ENCODE data around the gene HBA2.
"Not testable (repeated sequence)": the region's sequence is repeated elsewhere in the genome, so short reads cannot be mapped to it uniquely, and the experiment has no call there.

The HBA2 gene

DNA sequence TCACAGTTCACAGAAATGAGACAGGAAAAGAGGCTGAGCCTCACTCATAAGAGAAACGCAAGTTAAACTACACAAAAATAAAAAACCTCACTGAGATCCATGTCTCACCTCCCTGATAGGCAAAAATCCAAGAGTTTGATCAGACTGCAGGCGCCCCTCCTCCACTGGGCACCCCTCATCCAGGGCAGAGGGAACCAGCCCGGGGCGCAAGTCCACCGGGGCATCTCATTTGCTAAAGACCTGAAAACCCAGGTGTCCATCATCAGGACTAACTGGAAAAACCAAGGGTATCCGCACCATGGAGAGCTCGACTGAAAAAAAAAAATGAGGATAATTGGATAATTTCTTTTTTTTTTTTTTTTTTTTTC, 17.7 kb upstream of the HBA2 start:
- TF ChIP-seq MAX (IDR thresholded peaks at IDR 0.05; ENCODE audit: low read depth, low read length), result no peak
- TF ChIP-seq POLR2A (IDR thresholded peaks at IDR 0.05; ENCODE audit: extremely low read depth, insufficient read length), result no peak
- no peak for TF ChIP-seq MYC (IDR thresholded peaks at IDR 0.05; ENCODE audit: low read depth, low read length)
- no peak for TF ChIP-seq CTCF (IDR thresholded peaks at IDR 0.05; ENCODE audit: low read depth, low read length)
- no peak for DNase-seq (ENCODE audit: low read depth)
- no peak overlapping the region for H3K4me3 ChIP-seq (ENCODE audit: low read depth, low read length)

DNA sequence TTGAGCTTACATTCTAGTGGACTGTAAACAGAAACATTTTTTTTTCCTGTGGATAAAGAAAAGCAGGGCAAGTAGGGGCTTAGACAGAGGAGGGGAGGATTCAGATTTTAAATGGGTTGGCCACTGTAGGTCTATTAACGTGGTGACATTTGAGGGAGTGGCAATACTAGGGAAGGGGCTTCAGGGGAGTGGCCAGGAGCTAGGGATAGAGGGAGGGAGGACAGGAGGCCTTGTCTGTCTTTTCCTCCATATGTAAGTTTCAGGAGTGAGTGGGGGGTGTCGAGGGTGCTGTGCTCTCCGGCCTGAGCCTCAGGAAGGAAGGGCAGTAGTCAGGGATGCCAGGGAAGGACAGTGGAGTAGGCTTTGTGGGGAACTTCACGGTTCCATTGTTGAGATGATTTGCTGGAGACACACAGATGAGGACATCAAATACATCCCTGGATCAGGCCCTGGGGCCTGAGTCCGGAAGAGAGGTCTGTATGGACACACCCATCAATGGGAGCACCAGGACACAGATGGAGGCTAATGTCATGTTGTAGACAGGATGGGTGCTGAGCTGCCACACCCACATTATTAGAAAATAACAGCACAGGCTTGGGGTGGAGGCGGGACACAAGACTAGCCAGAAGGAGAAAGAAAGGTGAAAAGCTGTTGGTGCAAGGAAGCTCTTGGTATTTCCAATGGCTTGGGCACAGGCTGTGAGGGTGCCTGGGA, 13.4 kb upstream of the HBA2 start:
- no peak for TF ChIP-seq MAX (IDR thresholded peaks at IDR 0.05; ENCODE audit: low read depth, low read length)
- no peak for DNase-seq (ENCODE audit: low read depth)
- no peak overlapping the region for H3K4me3 ChIP-seq (ENCODE audit: low read depth, low read length)

DNA sequence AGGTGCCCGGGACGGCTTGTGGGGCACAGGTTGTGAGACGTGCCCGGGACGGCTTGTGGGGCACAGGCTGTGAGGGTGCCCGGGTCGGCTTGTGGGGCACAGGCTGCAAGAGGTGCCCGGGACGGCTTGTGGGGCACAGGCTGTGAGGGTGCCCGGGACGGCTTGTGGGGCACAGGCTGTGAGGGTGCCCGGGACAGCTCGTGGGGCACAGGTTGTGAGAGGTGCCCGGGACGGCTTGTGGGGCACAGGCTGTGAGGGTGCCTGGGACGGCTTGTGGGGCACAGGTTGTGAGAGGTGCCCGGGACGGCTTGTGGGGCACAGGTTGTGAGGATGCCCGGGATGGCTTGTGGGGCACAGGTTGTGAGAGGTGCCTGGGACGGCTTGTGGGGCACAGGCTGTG, 12.4 kb upstream of the HBA2 start:
- H3K4me3 ChIP-seq (ENCODE audit: low read depth, low read length); DNase-seq (ENCODE audit: low read depth): not testable (repeated sequence)

GRCh38 chr16:160691-161190, 11.9 kb upstream of the HBA2 start:
- H3K4me3 ChIP-seq (ENCODE audit: low read depth, low read length), result no peak overlapping the region
- DNase-seq (ENCODE audit: low read depth), result no peak
- TF ChIP-seq POLR2A (IDR thresholded peaks at IDR 0.05; ENCODE audit: extremely low read depth, insufficient read length) (no peak), MYC (IDR thresholded peaks at IDR 0.05; ENCODE audit: low read depth, low read length) (no peak), CTCF (IDR thresholded peaks at IDR 0.05; ENCODE audit: low read depth, low read length) (no peak), MAX (IDR thresholded peaks at IDR 0.05; ENCODE audit: low read depth, low read length) (no peak)

GRCh38 chr16:162271-162991, 10.2 kb upstream of the HBA2 start:
- no peak overlapping the region for H3K4me3 ChIP-seq (ENCODE audit: low read depth, low read length)
- no peak for DNase-seq (ENCODE audit: low read depth)
- TF ChIP-seq CTCF (IDR thresholded peaks at IDR 0.05; ENCODE audit: low read depth, low read length), result no peak
- TF ChIP-seq MYC (IDR thresholded peaks at IDR 0.05; ENCODE audit: low read depth, low read length), result no peak
- no peak for TF ChIP-seq MAX (IDR thresholded peaks at IDR 0.05; ENCODE audit: low read depth, low read length)

DNA sequence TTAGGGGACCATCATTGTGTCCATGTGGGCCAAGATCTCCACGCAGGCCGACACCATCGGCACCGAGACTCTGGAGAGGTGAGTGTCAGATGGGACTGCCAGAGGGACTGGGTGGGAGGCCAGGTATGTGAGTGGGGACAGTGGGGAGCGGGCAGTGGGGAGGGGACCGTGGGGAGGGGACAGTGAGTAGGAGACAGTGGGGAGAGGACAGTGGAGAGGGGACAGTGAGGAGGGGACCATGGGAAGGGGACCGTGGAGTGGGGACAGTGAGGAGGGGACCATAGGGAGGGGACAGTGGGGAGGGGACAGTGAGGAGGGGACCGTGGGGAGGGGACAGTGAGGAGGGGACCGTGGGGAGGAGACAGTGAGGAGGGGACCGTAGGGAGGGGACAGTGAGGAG, 9.5 kb upstream of the HBA2 start:
- H3K4me3 ChIP-seq (ENCODE audit: low read depth, low read length); DNase-seq (ENCODE audit: low read depth): not testable (repeated sequence)

DNA sequence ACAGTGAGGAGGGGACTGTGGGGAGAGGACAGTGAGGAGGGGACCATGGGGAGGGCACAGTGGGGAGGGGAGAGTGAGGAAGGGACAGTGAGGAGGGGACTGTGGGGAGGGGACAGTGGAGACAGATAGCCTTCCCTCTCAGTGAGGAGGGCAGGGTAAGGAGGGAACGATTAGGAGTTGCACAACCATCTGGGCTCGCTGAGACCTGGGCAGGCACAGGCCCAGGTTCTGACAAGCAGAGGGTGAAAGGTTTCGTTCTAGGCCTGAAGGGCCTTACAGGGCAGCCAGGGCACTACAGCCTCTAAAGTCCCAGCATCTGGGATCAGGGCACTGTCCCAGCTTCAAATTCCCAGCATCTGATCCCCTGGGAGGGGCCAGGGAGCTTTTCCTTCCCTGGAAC, 9.0 kb upstream of the HBA2 start:
- not testable (repeated sequence) for H3K4me3 ChIP-seq (ENCODE audit: low read depth, low read length); DNase-seq (ENCODE audit: low read depth)

DNA sequence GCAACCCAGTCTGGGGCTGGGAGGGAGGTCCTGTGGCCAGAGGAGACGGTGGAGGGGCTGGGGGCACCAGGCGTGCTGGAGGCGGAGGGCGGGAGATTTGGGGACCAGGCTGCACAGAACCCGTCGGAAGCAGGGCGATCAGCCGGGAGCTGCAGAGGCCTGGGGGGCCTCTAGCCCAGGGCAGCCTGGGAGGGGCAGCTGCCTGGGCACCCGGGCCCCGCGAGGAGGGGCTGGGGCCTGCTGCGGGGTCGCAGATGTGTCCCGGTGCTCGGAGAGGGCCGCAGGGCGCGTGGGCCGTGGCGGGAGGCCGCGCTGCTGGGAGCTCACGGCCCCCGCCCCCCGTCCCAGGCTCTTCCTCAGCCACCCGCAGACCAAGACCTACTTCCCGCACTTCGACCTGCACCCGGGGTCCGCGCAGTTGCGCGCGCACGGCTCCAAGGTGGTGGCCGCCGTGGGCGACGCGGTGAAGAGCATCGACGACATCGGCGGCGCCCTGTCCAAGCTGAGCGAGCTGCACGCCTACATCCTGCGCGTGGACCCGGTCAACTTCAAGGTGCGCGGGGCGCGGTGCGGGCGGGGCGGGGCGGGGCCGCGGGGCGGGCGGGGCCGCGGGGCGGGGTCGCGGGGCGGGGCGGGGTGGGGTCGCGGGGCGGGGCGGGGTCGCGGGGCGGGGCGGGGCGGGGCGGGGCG, 8.4 kb upstream of the HBA2 start:
- not testable (repeated sequence) for DNase-seq (ENCODE audit: low read depth); H3K4me3 ChIP-seq (ENCODE audit: low read depth, low read length)

Data from NB4 (cell line).